Hematopoietic multipotent progenitor cell (in vitro differentiated cells): ENCODE results near the gene PTPRT. TPM values are rescaled to one million over a fixed set of nuclear protein-coding genes. Genes with fewer than 3 reads are reported as not detected.

ENCODE experiments used
- DNase-seq, 3 donors: peaks; one replicate each; pipeline ENCODE4 v3.0.0-alpha.2; 2011 to 2015; ENCODE audit warnings: low read depth in 2 of 3, low spot score in 2 of 3
- total RNA-seq: library from RNA; depleted of rRNA; stranded (reverse); fragments of >200 nt; gene quantifications from one replicate; pipeline ENCODE4 v1.2.3, GENCODE V29; 2012

PTPRT gene
- total RNA-seq, 1 donor = under 0.01 TPM

- DNase-seq = no peak
Observed at GRCh38 chr20:42110301-42110700, 1079.4 kb downstream of the PTPRT start.

- DNase-seq = no peak
Observed at GRCh38 chr20:42102000-42102399, 1087.7 kb downstream of the PTPRT start.

- no peak for DNase-seq
Observed at GRCh38 chr20:42100137-42100704, 1089.5 kb downstream of the PTPRT start.

- no peak for DNase-seq
Observed at GRCh38 chr20:42099101-42099500, 1090.6 kb downstream of the PTPRT start.

- no peak for DNase-seq
Observed at GRCh38 chr20:42098418-42098817, 1091.3 kb downstream of the PTPRT start.

- no peak for DNase-seq
Observed at GRCh38 chr20:42097741-42098140, 1092.0 kb downstream of the PTPRT start.

- no peak for DNase-seq
Observed at GRCh38 chr20:42095221-42095620, 1094.5 kb downstream of the PTPRT start.

GRCh38 chr20:42093542-42094440 lies 1095.9 kb downstream of the PTPRT start:
- no peak for DNase-seq

GRCh38 chr20:42093041-42093440 lies 1096.7 kb downstream of the PTPRT start:
- no peak for DNase-seq

GRCh38 chr20:42085366-42085765 lies 1104.3 kb downstream of the PTPRT start:
- no peak for DNase-seq

GRCh38 chr20:42083280-42083679 lies 1106.4 kb downstream of the PTPRT start:
- DNase-seq = no peak

GRCh38 chr20:42082611-42083010 lies 1107.1 kb downstream of the PTPRT start:
- DNase-seq = no peak

GRCh38 chr20:42080956-42081355 lies 1108.8 kb downstream of the PTPRT start:
- DNase-seq = no peak

GRCh38 chr20:42074944-42075343 lies 1114.8 kb downstream of the PTPRT start:
- no peak for DNase-seq

GRCh38 chr20:42067596-42067995 lies 1122.1 kb downstream of the PTPRT start:
- DNase-seq = no peak

GRCh38 chr20:42067174-42067573 lies 1122.5 kb downstream of the PTPRT start:
- no peak for DNase-seq

- no peak for DNase-seq
Observed at GRCh38 chr20:42063141-42063540, 1126.6 kb downstream of the PTPRT start.

- no peak for DNase-seq
Observed at GRCh38 chr20:42053350-42053749, 1136.4 kb downstream of the PTPRT start.

- DNase-seq = no peak
Observed at GRCh38 chr20:42051921-42052320, 1137.8 kb downstream of the PTPRT start.

- no peak for DNase-seq
Observed at GRCh38 chr20:42046371-42047085, 1143.2 kb downstream of the PTPRT start.

GRCh38 chr20:42043921-42044320 lies 1145.8 kb downstream of the PTPRT start:
- DNase-seq = no peak
